Measurements from ENCODE around the gene PGLYRP2. TPM values are rescaled to one million over a fixed set of nuclear protein-coding genes. Genes with fewer than 3 reads are reported as not detected.

Gene PGLYRP2
- total RNA-seq, 1 experiment from 2014 or later = not detected

GRCh38 chr19:15432018-15432494 is 47.2 kb downstream of the PGLYRP2 start:
- CTCF ChIA-PET = interaction anchor here (1.3 kb wide), 2 partner anchors 13 to 124 kb away, joined by 5 to 6 read pairs; partner anchors contain the start of gene AKAP8L
- DNase-seq (ENCODE audit: low read depth, low spot score) (no peak), ATAC-seq (peak; percentile 21)
- Histone ChIP-seq H3K9me3 (ENCODE audit: control insufficient read depth in 1 of 2, insufficient read depth in 1 of 2, low read depth in 1 of 2, low read length in 2 of 2) (no peaks in the 10 kb centered on the region), H3K9ac (ENCODE audit: low read length) (peak overlapping the region; percentile 87), H3K4me3 (replicated peaks in 1 of 2; ENCODE audit: low read depth in 1 of 2, low read length in 2 of 2) (peak overlapping the region; percentile 71 to 91), H3K27me3 (ENCODE audit: insufficient read depth, low read length) (no peaks in the 10 kb centered on the region), H3K27ac (ENCODE audit: low read depth, low read length) (peak overlapping the region; percentile 67), H4K20me1 (ENCODE audit: insufficient read depth) (no peaks in the 10 kb centered on the region), H2AFZ (ENCODE audit: low read depth, low read length, poor library complexity, severe bottlenecking) (no peak overlapping the region), H3K4me2 (ENCODE audit: low read length) (peak overlapping the region; percentile 85), H3K4me1 (ENCODE audit: control insufficient read depth in 1 of 2, insufficient read depth in 2 of 2, low read length in 2 of 2) (peaks cover 18 to 25% of the 10 kb centered on the region in 2 experiments), H3K36me3 (ENCODE audit: control insufficient read depth in 1 of 2, insufficient read depth in 2 of 2, low read length in 2 of 2) (peaks cover 4 to 16% of the 10 kb centered on the region in 2 experiments; a peak in 2 of 4 replicates), H3K79me2 (ENCODE audit: insufficient read depth, low read length) (peaks cover 48% of the 10 kb centered on the region), H3K9me2 (ENCODE audit: insufficient read depth) (no peaks in the 10 kb centered on the region)
- no TSS peak for BruUV-seq (replicated peaks)
- POLR2A ChIA-PET = interaction anchor here (1.3 to 1.5 kb wide), 2 partner anchors 13 to 20 kb away, joined by 5 to 10 read pairs; partner anchors contain the start of gene AKAP8L
- RAD21 ChIA-PET (ENCODE audit: low non-redundant PET in 1 of 2, low total read pairs in 2 of 2, uncharacterized antibody in 2 of 2, unreplicated experiment in 2 of 2) = no interaction called here
- intact Hi-C loops (cut with micrococcal nuclease) = no loop called here
- peak; percentile 60; the same call in 1 of the 2 replicates for TF ChIP-seq ZFX (IDR thresholded peaks at IDR 0.05)
- no peak for TF ChIP-seq EZH2 (IDR thresholded peaks at IDR 0.05)
- TF ChIP-seq ELF1 (IDR thresholded peaks at IDR 0.05; ENCODE audit: borderline replicate concordance, low read depth) = no peak

- intact Hi-C loops (cut with micrococcal nuclease) = no loop called here
- ChIA-PET CTCF (no interaction called here), POLR2A (interaction anchor here (1.3 kb wide), 1 partner anchor 12 kb away, joined by 5 read pairs; the partner anchor contains the start of gene AKAP8L), RAD21 (ENCODE audit: low non-redundant PET in 1 of 2, low total read pairs in 2 of 2, uncharacterized antibody in 2 of 2, unreplicated experiment in 2 of 2) (no interaction called here)
- TSS peak; percentile 55 for BruUV-seq (replicated peaks)
- DNase-seq (ENCODE audit: low read depth, low spot score) (no peak), ATAC-seq (no peak)
- Histone ChIP-seq H2AFZ (ENCODE audit: low read depth, low read length, poor library complexity, severe bottlenecking) (no peak overlapping the region), H3K4me1 (ENCODE audit: control insufficient read depth in 1 of 2, insufficient read depth in 2 of 2, low read length in 2 of 2) (peaks cover 18 to 25% of the 10 kb centered on the region in 2 experiments), H3K27ac (ENCODE audit: low read depth, low read length) (peak overlapping the region; percentile 67), H3K27me3 (ENCODE audit: insufficient read depth, low read length) (no peaks in the 10 kb centered on the region), H3K4me3 (replicated peaks in 1 of 2; ENCODE audit: low read depth in 1 of 2, low read length in 2 of 2) (peak overlapping the region; percentile 71 to 91), H3K9ac (ENCODE audit: low read length) (peak overlapping the region; percentile 87), H3K9me2 (ENCODE audit: insufficient read depth) (no peaks in the 10 kb centered on the region), H3K4me2 (ENCODE audit: low read length) (peak overlapping the region; percentile 85), H3K9me3 (ENCODE audit: control insufficient read depth in 1 of 2, insufficient read depth in 1 of 2, low read depth in 1 of 2, low read length in 2 of 2) (no peaks in the 10 kb centered on the region), H3K36me3 (ENCODE audit: control insufficient read depth in 1 of 2, insufficient read depth in 2 of 2, low read length in 2 of 2) (peaks cover 6 to 21% of the 10 kb centered on the region in 2 experiments; a peak in 3 of 4 replicates), H3K79me2 (ENCODE audit: insufficient read depth, low read length) (peaks cover 48% of the 10 kb centered on the region), H4K20me1 (ENCODE audit: insufficient read depth) (no peaks in the 10 kb centered on the region)
- TF ChIP-seq JUND (IDR thresholded peaks at IDR 0.05) = no peak
- no peak for TF ChIP-seq REST (IDR thresholded peaks at IDR 0.05; ENCODE audit: low read depth)
- no peak for TF ChIP-seq EGR1 (IDR thresholded peaks at IDR 0.05; ENCODE audit: low read depth)
- TF ChIP-seq MAX (IDR thresholded peaks at IDR 0.05) = no peak
- no peak for TF ChIP-seq CEBPB (IDR thresholded peaks at IDR 0.05; ENCODE audit: low read depth)
- no peak for TF ChIP-seq ZBTB33 (IDR thresholded peaks at IDR 0.05; ENCODE audit: extremely low read depth, insufficient replicate concordance, low read length)
- TF ChIP-seq ELF1 (IDR thresholded peaks at IDR 0.05; ENCODE audit: borderline replicate concordance, low read depth) = no peak
- no peak for TF ChIP-seq SIN3A (IDR thresholded peaks at IDR 0.05; ENCODE audit: low read depth)
- no peak for TF ChIP-seq SP1 (IDR thresholded peaks at IDR 0.05; ENCODE audit: low read depth)
- no peak for TF ChIP-seq POLR2AphosphoS5 (IDR thresholded peaks at IDR 0.05; ENCODE audit: low read depth, low read length)
- TF ChIP-seq ATF3 (IDR thresholded peaks at IDR 0.05) = no peak
- TF ChIP-seq ZFX (IDR thresholded peaks at IDR 0.05) = no peak
- no peak for TF ChIP-seq ZNF274 (IDR thresholded peaks at IDR 0.05; ENCODE audit: low read depth, low read length)
Observed at GRCh38 chr19:15431396-15432017, 47.8 kb downstream of the PGLYRP2 start.
